Globus pallidus (tissue), 1 donor: ENCODE measurements around the gene NUDCD3.

Experiments
- DNase-seq: peaks from one replicate; pipeline ENCODE4 v3.0.0-alpha.2; 2015; ENCODE audit warnings: low spot score

Gene NUDCD3

DNA sequence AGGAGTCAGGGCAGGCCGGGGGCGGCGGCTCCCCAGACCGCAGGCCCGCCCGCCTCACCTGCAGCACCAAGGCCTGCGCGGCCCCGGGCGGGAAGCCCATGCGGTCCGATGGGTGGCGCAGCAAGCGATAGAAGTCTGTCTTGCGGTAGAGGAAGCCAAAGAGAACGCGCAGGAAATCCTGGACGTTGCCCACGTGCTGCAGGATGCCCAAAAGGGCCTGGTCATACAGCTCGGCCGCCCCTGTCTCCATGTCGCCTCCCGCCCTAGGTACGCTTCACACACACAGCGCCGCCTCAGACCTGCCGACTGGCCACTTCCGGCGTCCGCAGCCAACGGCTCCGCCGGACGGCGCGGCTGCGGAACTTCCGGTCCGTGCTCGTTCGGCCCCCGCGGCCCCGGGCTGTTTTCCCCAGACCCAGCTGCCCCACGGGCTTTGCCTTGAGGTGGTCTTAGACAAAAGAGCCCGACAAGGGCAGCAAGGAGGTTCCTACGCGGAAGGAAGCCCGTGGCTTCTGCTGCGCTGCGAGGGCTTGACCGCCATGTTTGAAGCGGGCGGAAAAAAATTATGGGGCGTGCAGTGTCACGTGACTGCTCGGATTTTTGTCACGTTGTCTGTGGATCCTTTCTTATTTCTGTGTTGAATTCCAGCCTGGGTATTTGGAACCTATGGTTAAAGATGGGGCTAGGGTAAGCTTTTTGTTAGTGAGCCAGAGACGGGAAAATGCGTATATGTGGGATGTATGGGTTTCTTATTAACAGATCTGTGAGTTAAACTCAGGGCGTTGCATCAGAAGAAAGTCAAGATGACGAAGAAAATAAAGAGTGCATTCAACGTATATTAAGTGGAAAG lies at the start of gene NUDCD3:
TSS of gene NUDCD3 (minus strand) at position 308 of the 850 bp plus-strand sequence. CDS start at position 250, 58 bp downstream.
- DNase-seq, result peak; percentile 83

GRCh38 chr7:44539669-44540506 lies 49.4 kb upstream of the NUDCD3 start:
- DNase-seq, result no peak

DNA sequence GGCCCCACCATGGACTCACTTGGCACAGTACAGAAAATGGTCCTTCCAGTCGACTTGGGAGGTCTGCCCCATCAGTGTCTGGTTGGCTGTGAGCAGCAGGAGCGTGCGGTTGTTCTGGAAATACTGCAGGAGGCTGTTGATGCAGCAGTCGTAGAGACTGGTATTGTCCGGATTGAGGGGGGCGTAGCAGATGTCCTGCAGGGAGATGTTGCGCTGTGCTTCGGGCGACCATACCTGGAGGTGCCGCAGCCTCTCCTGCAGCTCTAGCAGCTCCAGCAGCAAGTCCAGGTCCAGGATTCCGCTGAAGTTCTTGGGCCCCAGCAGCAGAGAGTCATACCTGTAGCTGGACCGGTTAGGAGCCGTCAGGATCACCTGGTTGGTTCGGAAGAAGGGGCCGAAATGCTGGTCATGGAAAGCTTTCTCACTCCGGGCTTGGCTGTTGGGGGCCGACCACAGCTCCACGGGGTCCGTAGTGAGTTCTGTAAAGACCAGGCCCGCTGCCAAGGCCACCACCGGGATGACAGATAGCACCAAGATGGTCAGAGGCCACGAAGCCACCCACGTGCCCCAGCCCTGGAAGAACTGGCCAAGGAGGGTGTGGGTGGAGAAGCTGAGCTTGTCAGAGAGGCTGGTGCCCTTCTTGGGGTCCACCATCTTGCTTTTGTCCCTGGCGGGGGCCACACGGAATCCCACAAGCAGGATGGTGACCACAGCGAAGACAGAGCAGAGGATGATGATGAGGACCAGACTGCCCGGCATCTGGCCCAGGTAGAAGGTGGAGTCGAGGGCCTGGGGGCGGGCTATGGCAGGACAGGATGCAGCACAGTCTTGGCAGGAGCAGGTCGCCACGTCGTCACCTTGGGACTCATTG lies 48.6 kb upstream of the NUDCD3 start:
- no peak for DNase-seq

DNA sequence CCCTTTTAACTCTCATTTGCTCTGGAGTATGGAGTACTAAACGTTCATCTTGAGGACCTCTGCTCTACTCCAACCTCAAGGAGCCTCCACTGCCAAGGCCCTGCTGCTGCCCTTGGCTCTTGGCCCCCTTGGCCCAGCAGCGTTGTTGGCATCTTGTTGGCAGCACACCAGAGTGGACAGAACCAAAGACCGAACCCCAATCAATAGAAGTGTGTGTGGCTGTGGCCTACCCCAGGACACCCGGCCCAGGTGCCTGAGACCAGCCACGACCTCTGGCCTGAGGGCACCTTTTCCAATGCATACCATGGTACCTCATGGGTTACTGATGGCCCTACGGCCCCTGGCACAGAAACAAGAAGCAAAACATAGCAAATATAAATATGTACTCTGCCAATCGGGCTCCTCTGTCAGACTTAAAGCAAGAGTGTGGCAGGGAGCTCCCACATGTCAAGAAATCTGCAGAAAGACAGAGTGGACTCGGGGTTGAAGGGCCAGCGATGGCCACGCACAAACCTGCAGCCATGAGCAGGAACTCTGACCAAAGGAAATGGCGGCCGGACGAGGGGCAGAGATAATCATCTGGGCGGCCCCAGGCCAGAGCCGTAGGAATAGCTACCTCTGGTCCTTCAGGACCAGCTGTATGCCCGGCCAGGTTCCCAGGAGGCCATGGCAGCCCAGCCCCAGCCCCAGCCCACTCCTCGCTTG lies 47.8 kb upstream of the NUDCD3 start:
- DNase-seq, result no peak

GRCh38 chr7:44537442-44537841 lies 47.0 kb upstream of the NUDCD3 start:
- no peak for DNase-seq

GRCh38 chr7:44536090-44536489 lies 45.6 kb upstream of the NUDCD3 start:
- DNase-seq, result no peak

- DNase-seq, result no peak
Observed at GRCh38 chr7:44535348-44536064, 45.0 kb upstream of the NUDCD3 start.

GRCh38 chr7:44534501-44534900 lies 44.0 kb upstream of the NUDCD3 start:
- peak; percentile 7 for DNase-seq

- no peak for DNase-seq
Observed at GRCh38 chr7:44534087-44534486, 43.6 kb upstream of the NUDCD3 start.

- DNase-seq, result no peak
Observed at GRCh38 chr7:44533301-44534055, 43.0 kb upstream of the NUDCD3 start.

- no peak for DNase-seq
Observed at GRCh38 chr7:44531421-44532380, 41.2 kb upstream of the NUDCD3 start.

- no peak for DNase-seq
Observed at GRCh38 chr7:44530990-44531389, 40.5 kb upstream of the NUDCD3 start.

DNA sequence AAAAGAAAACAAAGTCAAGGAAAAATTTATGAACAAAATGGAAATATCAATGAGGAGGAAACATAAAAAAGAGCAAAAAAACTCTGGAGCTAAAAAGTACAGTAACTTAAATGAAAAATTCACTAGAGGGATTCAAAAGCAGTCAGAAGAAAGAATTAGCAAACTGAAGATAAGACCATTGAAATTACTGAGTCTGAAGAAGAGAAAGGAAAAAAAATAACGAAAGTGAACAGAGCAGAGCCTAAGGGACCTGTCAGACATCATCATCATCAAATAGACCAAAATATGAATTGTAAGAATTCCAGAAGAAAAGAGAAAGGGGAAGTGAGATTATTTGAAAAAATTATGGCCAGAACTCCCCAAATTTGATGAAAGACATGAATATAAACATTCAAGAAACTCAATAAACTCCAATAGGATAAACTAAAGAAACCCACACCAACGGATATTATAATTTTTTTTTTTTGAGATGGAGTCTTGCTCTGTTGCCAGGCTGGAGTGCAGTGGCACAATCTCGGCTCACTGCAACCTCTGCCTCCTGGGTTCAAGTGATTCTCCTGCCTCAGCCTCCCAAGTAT lies 34.4 kb upstream of the NUDCD3 start:
- no peak for DNase-seq

GRCh38 chr7:44522315-44522714 lies 31.9 kb upstream of the NUDCD3 start:
- DNase-seq, result no peak

DNA sequence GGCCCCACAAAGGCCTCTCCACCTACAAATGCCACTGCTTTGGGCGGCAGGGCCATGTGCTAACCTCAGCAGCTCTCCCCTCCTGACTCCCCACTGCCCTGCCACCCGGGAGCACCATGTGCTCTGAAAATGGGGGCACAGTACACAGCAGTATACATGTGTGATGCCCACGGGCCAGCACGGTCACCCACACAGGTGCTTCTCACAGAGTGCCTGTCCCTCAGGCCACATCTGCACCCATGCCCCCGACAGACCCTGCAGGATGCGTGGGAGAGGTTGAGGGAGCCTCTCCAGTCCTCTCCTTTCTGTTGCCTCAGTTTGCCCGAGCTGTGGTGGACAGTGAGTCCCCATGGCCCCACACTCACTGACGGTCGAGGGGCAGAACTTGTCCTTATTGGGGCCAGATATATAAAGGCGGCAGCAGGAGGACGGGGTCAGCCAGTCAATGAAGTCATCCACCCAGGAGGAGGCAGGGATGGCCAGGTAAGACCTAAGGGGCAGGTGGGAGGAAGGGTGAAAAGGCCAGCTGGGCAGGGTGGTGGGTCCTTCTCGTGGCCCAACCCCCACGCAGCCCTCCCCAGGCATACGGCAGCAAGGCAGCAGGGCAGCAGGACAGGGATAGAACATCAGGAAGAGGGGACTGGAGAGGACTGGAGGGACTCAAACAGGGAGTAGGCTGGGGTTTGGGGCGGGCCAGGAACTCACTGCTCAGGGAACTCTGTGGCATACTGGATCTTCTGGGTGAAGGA lies 31.1 kb upstream of the NUDCD3 start:
- DNase-seq, result no peak

DNA sequence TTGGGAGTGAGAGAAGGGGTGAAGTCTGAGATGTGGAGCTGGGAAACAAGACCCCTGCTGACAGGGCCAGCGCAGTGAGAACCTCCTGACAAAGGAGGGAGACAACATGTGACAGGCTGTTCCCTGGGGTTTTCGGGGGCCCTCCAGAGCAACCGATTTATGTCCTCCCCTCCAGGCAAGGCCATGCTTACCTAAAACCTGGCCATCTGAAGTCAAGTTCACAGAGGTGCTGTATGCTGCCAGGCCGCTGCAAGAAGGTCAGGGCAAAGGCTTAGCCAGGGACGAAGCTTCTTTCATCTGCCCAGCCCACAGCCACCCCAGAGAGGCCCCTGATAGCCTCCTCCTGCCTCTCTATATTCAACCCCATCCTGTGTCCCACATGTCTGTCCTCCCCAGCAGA lies 30.1 kb upstream of the NUDCD3 start:
- DNase-seq, result no peak

- no peak for DNase-seq
Observed at GRCh38 chr7:44519546-44519945, 29.1 kb upstream of the NUDCD3 start.

DNA sequence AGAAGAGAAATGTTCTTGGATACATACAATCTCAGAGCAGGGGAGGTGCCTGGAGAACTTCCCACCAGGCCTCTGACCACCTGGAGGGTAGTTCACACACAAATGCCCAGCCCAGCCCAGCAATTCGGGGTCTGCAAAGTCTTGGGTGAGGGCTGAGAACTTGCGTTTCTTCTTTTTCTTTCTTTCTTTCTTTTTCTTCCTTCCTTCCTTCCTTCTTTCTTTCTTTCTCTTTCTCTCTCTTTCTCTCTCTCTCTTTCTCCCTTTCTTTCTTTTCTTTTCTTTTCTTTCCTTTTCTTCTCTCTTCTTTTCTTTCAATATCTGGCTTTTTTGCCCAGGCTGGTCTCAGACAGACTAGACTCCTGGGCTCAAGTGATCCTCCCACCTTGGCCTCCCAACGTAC lies 28.3 kb upstream of the NUDCD3 start:
- DNase-seq, result no peak
